KOPT-K1 (cell line): ENCODE results near the gene NCOA1.
"Not testable (repeated sequence)": the region's sequence is repeated elsewhere in the genome, so short reads cannot be mapped to it uniquely, and the experiment has no call there.

Experiments
- H3K27ac ChIP-seq: fragments of 200-600 bp; sonication (generic); 2 replicates; pipeline ENCODE4 v1.5.1; 2016; ENCODE audit warnings: antibody characterized with exemption, mild to moderate bottlenecking, low read depth, low read length; ENCODE audit not compliant: poor library complexity, severe bottlenecking
- H3K36me3 ChIP-seq: fragments of 200-600 bp; sonication (generic); 2 replicates; pipeline ENCODE4 v1.5.1; 2017; ENCODE audit warnings: antibody characterized with exemption, mild to moderate bottlenecking, low read length, moderate library complexity; ENCODE audit not compliant: insufficient read depth
- H3K9me3 ChIP-seq: fragments of 200-600 bp; sonication (generic); 2 replicates; pipeline ENCODE4 v1.5.1; 2017; ENCODE audit warnings: antibody characterized with exemption, low read length, mild to moderate bottlenecking; ENCODE audit not compliant: insufficient read depth, poor library complexity, severe bottlenecking

NCOA1 gene

DNA sequence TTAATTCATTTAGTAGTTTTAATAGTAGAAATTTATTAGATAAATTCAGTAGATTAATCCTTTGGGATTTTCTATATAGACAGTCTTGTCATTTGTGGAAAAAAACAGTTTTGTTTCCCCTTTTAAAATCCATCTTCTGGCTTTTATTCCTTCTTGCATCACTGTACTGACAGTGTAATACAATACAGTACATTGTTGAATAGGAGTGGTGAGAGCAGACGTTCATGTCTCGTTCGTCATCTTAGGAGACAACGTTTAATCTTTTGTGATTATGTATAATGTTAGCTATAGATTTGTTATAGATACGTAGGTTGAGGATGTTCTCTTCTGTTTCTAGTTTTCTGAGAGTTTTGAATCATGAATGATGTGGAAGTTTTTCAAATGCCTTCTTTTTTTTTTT, 61.8 kb downstream of the NCOA1 start:
- Histone ChIP-seq H3K36me3 (no peaks in the 10 kb centered on the region), H3K9me3 (peaks cover 54% of the 10 kb centered on the region), H3K27ac (no peak overlapping the region)

DNA sequence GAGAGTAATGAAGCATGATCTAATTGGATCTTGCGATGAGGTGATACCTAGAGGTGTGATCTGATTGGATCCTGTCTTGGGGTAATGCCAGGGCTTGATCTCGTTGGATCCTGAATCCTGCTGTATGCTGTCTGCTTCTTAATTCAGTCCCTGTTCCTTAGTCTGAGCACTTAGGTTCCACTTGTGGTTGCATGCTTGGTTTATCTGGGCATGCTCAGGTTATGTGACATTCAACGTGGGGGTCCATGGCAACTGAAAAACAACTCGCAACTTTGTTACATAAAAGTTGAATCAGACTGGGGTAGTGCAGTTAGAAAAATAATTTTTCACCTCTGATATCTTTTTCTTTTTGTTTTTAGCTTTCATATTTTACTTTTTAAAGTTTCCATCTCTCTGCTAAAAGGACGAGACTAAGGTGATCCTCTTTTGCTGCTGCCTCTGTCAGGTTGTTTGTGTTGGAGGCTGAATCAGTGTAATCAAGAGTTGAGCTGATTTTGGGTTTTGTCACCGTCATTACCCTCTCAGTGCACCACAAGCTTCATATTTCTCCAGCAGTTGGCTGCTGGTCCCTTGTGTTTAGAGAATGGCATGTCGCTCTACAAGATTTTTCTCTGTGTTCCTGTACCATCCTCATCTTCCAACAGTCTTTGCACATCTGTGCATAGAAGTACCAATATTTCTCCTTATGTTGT, 67.9 kb downstream of the NCOA1 start:
- no peaks in the 10 kb centered on the region for H3K36me3 ChIP-seq
- H3K27ac ChIP-seq, result no peak overlapping the region
- H3K9me3 ChIP-seq, result peaks cover 38% of the 10 kb centered on the region

DNA sequence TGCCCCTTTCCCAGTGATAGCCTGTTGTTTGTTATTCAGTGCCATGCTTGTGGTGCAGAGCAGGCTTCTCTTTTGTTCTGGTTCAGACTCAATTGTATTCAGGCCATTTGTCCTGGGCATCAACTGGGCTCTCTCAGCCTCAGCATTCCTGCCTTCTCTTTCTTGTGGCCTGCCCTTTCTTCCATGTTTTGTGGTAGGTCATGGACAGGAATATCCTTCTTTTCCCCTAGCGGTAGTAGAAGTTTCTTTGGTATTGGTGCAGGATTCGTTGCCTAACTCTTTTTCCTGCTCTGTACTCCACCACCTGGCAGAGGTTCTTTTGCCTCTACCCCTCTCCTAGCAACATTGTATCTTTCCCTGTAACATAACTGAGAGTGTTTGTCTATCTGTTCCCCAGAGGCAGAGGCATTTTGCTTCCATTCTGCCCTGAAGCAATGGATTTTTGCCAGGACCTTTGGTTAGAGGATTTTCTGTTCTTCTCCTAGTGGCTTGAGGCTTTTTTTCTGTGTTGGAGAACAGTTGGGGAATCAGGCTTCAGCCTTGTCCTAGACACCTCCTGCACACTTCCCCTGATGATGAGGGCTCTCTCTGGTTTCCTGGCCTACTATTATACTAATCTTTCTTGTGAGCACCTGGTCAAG, 68.5 kb downstream of the NCOA1 start:
- Histone ChIP-seq H3K36me3 (0 out of 2 replicates have a peak, but pooled peaks cover 4% of the 10 kb centered on the region), H3K9me3 (peaks cover 33% of the 10 kb centered on the region), H3K27ac (no peak overlapping the region)

DNA sequence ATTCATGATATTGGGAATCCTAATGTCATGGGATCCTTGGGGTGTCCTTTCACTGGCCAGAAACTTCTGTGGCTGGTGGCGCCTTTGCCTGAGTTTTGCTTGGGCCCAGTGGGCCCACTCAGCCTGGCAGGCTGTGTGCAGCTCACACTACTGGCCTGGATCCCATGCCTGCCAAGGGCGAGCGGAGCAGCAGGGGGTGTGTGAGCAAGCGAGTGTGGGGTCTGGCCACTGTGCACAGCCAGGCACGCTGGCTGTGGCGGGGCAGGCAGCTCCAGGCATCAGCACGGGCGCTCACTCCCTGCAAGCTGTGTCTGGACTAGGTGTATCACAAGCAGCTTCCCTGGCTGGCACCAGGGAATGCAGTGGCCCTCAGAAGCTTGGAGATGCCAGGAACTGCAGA, 74.5 kb downstream of the NCOA1 start:
- Histone ChIP-seq H3K27ac (no peak overlapping the region), H3K9me3 (peaks cover 25% of the 10 kb centered on the region), H3K36me3 (peaks cover 27% of the 10 kb centered on the region)

DNA sequence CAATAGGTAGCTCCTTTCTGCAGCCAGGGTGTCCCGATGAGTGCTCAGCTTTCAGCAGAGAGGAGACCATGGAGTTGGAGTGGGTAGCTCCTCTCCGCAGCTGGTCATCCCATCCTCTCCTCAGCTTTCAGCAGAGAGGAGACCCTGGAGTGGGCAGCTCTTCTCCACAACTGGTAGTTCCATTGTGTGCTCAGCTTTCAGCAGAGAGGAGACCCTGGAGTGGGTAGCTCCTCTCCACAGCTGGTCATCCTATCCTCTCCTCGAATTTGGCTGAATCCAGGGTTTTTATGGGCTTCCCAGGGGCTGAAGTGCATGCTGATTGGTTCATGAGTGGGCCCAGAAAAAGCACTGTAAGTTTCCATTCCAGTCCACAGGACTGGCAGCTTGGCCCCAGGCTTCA, 75.2 kb downstream of the NCOA1 start:
- Histone ChIP-seq H3K36me3 (peaks cover 27% of the 10 kb centered on the region), H3K27ac (no peak overlapping the region), H3K9me3 (peaks cover 25% of the 10 kb centered on the region)

DNA sequence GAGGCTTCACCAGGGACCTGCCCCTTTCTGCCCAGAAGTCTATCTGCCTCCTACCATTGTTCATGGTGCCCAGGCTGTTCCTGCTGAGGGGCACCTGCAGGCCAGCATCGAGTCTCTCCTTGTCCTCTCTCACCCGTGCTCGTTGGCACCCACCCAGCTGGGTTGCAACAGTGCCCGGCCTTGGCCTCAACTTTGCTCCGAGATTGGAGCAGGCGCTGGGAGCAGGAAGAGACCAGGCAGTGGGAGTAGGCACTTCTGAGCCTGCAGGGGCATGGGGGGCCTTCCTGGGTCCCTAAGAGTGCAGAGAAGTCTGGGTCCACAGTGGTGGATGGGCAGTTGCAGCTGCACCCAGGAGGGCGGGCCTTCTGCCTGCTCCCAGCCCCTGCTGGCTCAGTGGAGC, 75.6 kb downstream of the NCOA1 start:
- Histone ChIP-seq H3K9me3 (peaks cover 25% of the 10 kb centered on the region), H3K36me3 (peaks cover 27% of the 10 kb centered on the region), H3K27ac (no peak overlapping the region)

DNA sequence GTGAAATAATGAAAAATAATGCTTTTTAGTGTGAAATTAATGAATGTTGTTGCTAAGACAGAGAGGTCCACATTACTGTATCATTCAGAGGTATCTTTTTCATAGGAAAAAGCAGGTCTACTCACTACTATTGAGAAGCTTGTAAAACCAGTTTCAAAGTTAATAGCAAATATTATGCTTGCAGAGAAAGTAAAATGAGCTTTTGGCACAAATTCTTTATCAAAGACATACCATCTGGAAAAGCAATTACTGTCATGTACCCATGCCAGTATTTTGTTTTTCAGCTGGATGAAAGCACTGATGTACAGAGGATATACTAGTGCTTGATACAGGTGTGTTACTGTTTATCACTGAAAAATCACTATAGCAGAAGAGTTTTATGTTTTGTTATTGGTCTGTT, 77.5 kb downstream of the NCOA1 start:
- Histone ChIP-seq H3K27ac (no peak overlapping the region), H3K36me3 (peaks cover 27% of the 10 kb centered on the region), H3K9me3 (peaks cover 25% of the 10 kb centered on the region)

DNA sequence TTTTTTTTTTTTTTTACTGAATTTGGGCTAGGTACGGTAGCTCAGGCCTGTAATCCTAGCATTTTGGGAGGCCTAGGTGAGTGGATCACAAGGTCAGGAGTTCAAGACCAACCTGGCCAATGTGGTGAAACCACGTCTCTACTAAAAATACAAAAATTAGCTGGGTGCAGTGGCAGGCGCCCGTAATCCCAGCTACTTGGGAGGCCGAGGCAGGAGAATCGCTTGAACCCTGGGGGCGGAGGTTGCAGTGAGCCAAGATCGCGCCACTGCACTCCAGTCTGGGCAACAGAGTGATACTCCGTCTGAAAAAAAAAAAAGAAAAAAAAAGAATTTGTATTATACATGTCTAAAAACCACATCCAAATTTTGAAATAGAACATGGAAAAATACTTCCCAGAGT, 78.5 kb downstream of the NCOA1 start:
- not testable (repeated sequence) for H3K27ac ChIP-seq
- peaks cover 25% of the 10 kb centered on the region for H3K9me3 ChIP-seq
- H3K36me3 ChIP-seq, result peaks cover 23% of the 10 kb centered on the region

DNA sequence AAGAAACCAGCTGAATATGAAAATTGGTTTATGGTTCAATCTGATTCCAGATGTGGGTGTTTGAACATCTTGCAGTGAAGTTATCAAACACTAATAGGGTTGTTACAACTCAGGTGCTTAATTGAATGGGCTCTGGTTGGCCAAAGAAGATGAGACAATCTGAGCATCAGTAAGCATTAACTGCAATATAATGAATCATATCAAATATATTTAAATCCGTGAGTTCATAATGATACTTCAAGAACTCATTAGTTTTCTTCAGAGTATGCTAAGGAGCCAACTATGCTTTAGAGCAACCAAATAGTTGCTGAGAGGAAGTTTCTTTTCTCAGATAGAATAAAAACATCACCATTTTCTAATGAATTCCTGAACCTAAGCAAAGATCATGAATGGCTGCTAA, 79.2 kb downstream of the NCOA1 start:
- Histone ChIP-seq H3K27ac (no peak overlapping the region), H3K36me3 (peaks cover 22% of the 10 kb centered on the region), H3K9me3 (peaks cover 21% of the 10 kb centered on the region)

DNA sequence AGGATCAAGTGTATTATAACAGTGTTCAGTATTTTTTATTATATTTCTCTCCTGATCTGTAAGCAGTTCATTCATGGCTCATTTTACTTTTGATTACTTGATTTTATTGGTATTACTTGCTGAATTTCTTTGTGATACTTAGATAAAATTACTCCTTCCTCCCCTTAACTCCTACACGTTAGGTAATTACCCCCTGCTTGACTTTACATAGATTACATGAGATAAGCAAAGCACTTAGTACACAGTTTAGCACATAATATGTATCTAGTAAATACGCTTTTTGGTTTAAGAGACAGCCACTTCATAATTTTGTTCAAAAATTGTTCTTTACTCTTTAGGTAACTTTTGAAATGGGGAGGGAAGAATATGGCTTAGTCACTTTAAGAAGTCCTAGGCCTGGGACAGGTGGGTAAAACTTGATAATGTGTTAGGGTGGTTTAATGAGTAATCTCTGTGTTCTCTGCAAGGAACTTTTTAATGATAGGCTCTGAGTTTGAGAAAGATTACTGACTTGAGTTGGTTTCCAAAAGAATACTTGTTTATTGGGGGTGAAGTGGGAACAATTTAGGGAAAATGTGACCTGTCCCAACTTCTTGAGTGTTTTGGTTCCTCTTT, 80.9 kb downstream of the NCOA1 start:
- H3K9me3 ChIP-seq, result peaks cover 4% of the 10 kb centered on the region
- no peak overlapping the region for H3K27ac ChIP-seq
- peaks cover 5% of the 10 kb centered on the region; the same call in 1 of the 2 replicates for H3K36me3 ChIP-seq

DNA sequence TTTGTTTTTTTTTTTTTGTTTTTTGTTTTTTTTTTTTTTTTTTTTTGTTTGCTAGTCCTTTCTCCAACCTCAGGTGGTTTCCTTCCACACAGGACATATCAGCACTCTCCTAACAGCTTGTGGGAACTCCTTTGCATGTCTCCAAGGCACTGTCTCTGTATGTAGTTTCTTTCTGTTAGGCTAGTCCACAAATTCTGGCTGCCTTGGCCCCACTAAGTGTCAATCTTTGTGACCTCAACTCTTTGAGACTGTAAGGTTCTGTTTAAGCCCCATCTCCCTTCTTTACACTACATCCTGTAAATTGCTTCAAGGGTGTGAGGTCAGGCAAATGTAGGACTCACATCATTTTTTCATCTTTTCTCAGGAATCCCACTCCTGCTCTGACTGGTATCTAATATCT, 85.1 kb downstream of the NCOA1 start:
- H3K9me3 ChIP-seq, result no peaks in the 10 kb centered on the region
- H3K36me3 ChIP-seq, result no peaks in the 10 kb centered on the region
- H3K27ac ChIP-seq, result no peak overlapping the region

DNA sequence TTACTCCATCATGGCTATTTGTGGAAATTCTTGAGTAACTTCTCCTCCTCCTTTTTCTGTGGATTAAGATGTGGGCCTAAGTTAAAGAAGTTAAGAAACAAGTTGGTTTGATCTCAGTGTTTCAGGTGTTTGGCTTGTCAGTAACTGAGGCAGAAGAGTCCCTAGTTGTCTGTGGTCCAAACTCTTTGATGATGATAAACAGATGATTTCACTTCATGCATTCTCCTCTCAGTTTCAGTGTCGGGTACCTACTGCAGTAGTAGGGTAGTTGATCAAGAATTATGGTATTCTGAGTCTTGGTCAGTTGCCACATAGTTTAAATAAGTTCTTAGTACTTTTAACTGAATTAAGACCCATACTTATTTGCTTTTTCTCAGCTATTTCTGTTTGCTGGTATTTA, 85.6 kb downstream of the NCOA1 start:
- Histone ChIP-seq H3K36me3 (no peaks in the 10 kb centered on the region), H3K27ac (no peak overlapping the region), H3K9me3 (no peaks in the 10 kb centered on the region)

DNA sequence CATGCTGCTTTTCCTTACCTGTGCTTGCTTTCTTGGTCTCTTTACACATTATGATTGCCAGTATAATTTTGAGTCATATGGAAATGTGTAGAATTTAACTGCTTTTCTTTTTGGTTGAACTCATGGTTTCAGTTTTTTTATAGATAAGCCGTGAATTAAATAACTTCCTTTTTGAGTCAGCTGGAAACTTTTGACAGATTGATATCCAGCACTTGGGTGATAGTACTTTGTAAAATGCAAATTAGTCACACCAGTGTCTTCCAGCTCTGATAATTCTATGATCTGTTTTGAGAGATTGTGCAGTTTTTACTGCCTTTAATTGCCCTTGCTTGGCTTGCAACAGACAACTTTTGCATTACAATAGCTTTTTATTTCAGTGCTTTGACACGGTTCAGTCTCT, 86.4 kb downstream of the NCOA1 start:
- H3K27ac ChIP-seq, result no peak overlapping the region
- H3K36me3 ChIP-seq, result no peaks in the 10 kb centered on the region
- H3K9me3 ChIP-seq, result no peaks in the 10 kb centered on the region

DNA sequence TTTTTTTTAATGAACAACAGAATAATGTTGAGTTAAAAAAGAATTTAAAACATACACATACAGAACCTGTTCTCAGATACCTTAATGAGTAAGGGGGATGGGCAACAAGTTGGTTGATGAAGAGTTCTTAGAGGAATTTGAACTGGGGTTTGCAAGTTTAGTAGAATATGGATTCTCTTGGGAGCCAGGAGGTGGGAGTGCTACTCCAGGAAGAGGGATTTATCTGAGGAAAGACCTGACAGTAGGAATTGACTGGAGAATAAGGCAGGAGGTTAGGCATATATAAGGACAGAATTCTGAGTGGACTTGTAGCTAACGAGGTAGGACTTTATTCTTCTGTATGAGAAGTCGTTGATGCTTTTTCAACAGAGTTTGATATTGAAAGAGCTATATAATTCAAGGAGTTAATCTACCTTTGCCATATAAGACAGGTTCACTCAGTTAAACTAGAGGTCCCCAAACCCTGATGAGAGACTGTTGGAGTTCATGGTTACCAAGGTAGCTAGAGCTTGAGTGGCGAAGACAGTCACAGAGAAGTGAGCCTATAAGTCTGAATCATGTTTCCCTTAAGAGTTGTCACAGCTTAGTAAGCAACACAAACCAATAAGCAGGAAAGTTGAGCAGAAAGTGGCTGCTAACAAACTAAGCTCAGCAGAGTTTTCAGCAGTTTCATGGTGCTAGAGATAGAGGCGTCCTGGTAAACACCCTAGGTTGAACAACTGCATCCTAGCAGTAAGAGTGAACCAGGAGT, 88.2 kb downstream of the NCOA1 start:
- Histone ChIP-seq H3K27ac (no peak overlapping the region), H3K9me3 (no peaks in the 10 kb centered on the region), H3K36me3 (no peaks in the 10 kb centered on the region)

DNA sequence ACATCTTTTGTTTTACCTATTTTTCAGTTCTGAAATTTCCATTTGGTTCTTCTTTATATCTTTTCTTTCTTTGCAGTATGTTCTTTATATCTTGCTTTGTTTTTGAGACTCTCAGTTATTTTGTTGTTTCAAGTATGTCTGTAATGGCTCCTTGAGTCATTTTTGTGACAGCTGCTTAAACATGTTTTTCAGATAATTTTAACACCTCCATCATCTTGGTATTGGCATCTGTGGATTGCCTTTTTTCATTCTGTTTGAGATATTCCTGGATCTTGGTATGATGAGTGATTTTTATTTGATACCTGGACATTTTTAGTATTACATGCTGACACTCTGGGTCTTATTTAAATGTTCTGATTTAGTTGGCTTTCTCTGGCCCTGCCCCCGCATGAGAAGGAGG, 89.5 kb downstream of the NCOA1 start:
- Histone ChIP-seq H3K36me3 (no peaks in the 10 kb centered on the region), H3K27ac (no peak overlapping the region), H3K9me3 (no peaks in the 10 kb centered on the region)
